HCT116 (cell line): ENCODE results near the gene C10orf90. TPM values are rescaled to one million over a fixed set of nuclear protein-coding genes. Genes with fewer than 3 reads are reported as not detected.

Experiments
- ATAC-seq: fragments of 200-7000 bp; cut with Tn5 transposase; 2 replicates; pipeline ENCODE4 v1.9.1; 2020; ENCODE audit warnings: mild to moderate bottlenecking, moderate library complexity
- BruUV-seq: library from RNA; stranded (reverse); fragments of 400-500 nt; replicated peaks from 2 replicates; lab custom pipeline; 2021; lab: Mats Ljungman, UMichigan
- CTCF ChIA-PET: fragments of 300-600 bp; sonication (Branson Sonifier 250); formaldehyde crosslinking; loops from one replicate; lab custom pipeline; 2021; ENCODE audit warnings: antibody characterized with exemption; lab: Charles Lee
- POLR2A ChIA-PET: fragments of 300-600, 350-600 bp; sonication (Branson Sonifier 250); formaldehyde crosslinking; loops from one replicate; lab custom pipeline; 2021; ENCODE audit warnings: antibody characterized with exemption; lab: Charles Lee
- RAD21 ChIA-PET, 2 experiments: fragments of 300-600 bp; sonication (Branson Sonifier 250); formaldehyde crosslinking; loops; one replicate each; lab custom pipeline; 2023; ENCODE audit warnings: low total read pairs in 2 of 2; ENCODE audit not compliant: uncharacterized antibody in 2 of 2, unreplicated experiment in 2 of 2, low non-redundant PET in 1 of 2; lab: Charles Lee
- DNase-seq: peaks from one replicate; pipeline ENCODE4 v3.0.0-alpha.2; 2010; ENCODE audit warnings: low read depth, low spot score
- H2AFZ ChIP-seq: fragments of 200-600 bp; shearing (Covaris generic), sonication (generic); 2 replicates; pipeline ENCODE4 v1.6.1; 2017; ENCODE audit warnings: low read depth, mixed run types, mixed read lengths, antibody characterized with exemption, low read length; ENCODE audit not compliant: poor library complexity, severe bottlenecking
- H3K27ac ChIP-seq: 2 replicates; pipeline ENCODE4 v1.5.1; 2012; ENCODE audit warnings: low read depth, low read length
- H3K27me3 ChIP-seq: fragments of 200-600 bp; sonication (generic); 2 replicates; pipeline ENCODE4 v1.6.1; 2016; ENCODE audit warnings: mixed run types, low read length, mixed read lengths; ENCODE audit not compliant: insufficient read depth
- H3K36me3 ChIP-seq, 2 experiments: fragments of 200-500 bp in 1 of 2; fragments of 200-600 bp in 1 of 2; sonication (Bioruptor generic) in 1 of 2; sonication (generic) in 1 of 2; 2 replicates each; pipeline versions ENCODE4 v1.5.1 to v1.6.1; 2014 to 2016; ENCODE audit warnings: low read length in 2 of 2, inconsistent platforms in 1 of 2, mixed read lengths in 1 of 2, mixed run types in 1 of 2; ENCODE audit not compliant: insufficient read depth in 2 of 2, control insufficient read depth in 1 of 2
- H3K4me1 ChIP-seq, 2 experiments: fragments of 200-600 bp in 1 of 2; sonication (generic) in 1 of 2; 2 replicates each; pipeline versions ENCODE4 v1.5.1 to v1.6.1; 2012 to 2017; ENCODE audit warnings: low read length in 2 of 2, inconsistent platforms in 1 of 2, mild to moderate bottlenecking in 1 of 2, mixed read lengths in 1 of 2, mixed run types in 1 of 2, moderate library complexity in 1 of 2; ENCODE audit not compliant: insufficient read depth in 2 of 2, control insufficient read depth in 1 of 2
- H3K4me2 ChIP-seq: fragments of 200-600 bp; sonication (generic); 2 replicates; pipeline ENCODE4 v1.6.1; 2017; ENCODE audit warnings: mixed run types, low read length, mixed read lengths
- H3K4me3 ChIP-seq, 2 experiments: fragments of 200-600 bp in 1 of 2; sonication (generic) in 1 of 2; replicated peaks in 1 of 2; 2 replicates each; pipeline ENCODE4 v1.5.1; 2011 to 2016; ENCODE audit warnings: low read length in 2 of 2, control low read depth in 1 of 2, low read depth in 1 of 2, mild to moderate bottlenecking in 1 of 2, mixed read lengths in 1 of 2, mixed run types in 1 of 2
- H3K79me2 ChIP-seq: fragments of 200-600 bp; sonication (generic); 2 replicates; pipeline ENCODE4 v1.6.1; 2017; ENCODE audit warnings: mild to moderate bottlenecking, mixed run types, low read length, moderate library complexity, mixed read lengths; ENCODE audit not compliant: insufficient read depth
- H3K9ac ChIP-seq: fragments of 200-600 bp; sonication (generic); 2 replicates; pipeline ENCODE4 v1.6.1; 2016; ENCODE audit warnings: low read length, mixed read lengths
- H3K9me2 ChIP-seq: fragments of 200-600 bp; sonication (generic), shearing (Covaris generic); 2 replicates; pipeline ENCODE4 v1.6.1; 2017; ENCODE audit warnings: mixed run types, mild to moderate bottlenecking, moderate library complexity; ENCODE audit not compliant: insufficient read depth
- H3K9me3 ChIP-seq, 2 experiments: fragments of 200-500 bp in 1 of 2; fragments of 200-600 bp in 1 of 2; sonication (Bioruptor generic) in 1 of 2; sonication (generic) in 1 of 2; 2 replicates each; pipeline ENCODE4 v1.6.1; 2014 to 2017; ENCODE audit warnings: low read length in 2 of 2, mixed read lengths in 2 of 2, inconsistent platforms in 1 of 2, low read depth in 1 of 2, mild to moderate bottlenecking in 1 of 2, mixed run types in 1 of 2, moderate library complexity in 1 of 2; ENCODE audit not compliant: control insufficient read depth in 1 of 2, insufficient read depth in 1 of 2
- H4K20me1 ChIP-seq: fragments of 200-600 bp; sonication (generic), shearing (Covaris generic); 2 replicates; pipeline ENCODE4 v1.6.1; 2017; ENCODE audit warnings: mixed run types, mild to moderate bottlenecking, moderate library complexity; ENCODE audit not compliant: insufficient read depth
- CBX3 ChIP-seq: IDR thresholded peaks from 2 replicates; pipeline ENCODE4 v1.6.1; 2012; ENCODE audit warnings: low read depth
- EGR1 ChIP-seq: IDR thresholded peaks from 2 replicates; pipeline ENCODE4 v1.6.1; 2012; ENCODE audit warnings: low read depth
- ELF1 ChIP-seq: IDR thresholded peaks from 2 replicates; pipeline ENCODE4 v1.6.1; 2012; ENCODE audit warnings: low read depth, borderline replicate concordance
- EZH2 ChIP-seq: fragments of 200-600 bp; sonication (generic); IDR thresholded peaks from 2 replicates; pipeline ENCODE4 v1.6.1; 2017; ENCODE audit warnings: antibody characterized with exemption, mixed run types
- EZH2phosphoT487 ChIP-seq: fragments of 200-600 bp; IDR thresholded peaks from 2 replicates; pipeline ENCODE4 v1.6.1; 2018; ENCODE audit warnings: antibody characterized with exemption, borderline replicate concordance
- FOSL1 ChIP-seq: IDR thresholded peaks from 2 replicates; pipeline ENCODE4 v1.6.1; 2012; ENCODE audit warnings: low read depth
- JUND ChIP-seq: IDR thresholded peaks from 2 replicates; pipeline ENCODE4 v1.6.1; 2012
- POLR2A ChIP-seq: IDR thresholded peaks from 2 replicates; pipeline ENCODE4 v1.7.0; 2011; ENCODE audit warnings: borderline replicate concordance; ENCODE audit not compliant: insufficient read depth, insufficient read length; ENCODE audit errors: extremely low read depth
- POLR2AphosphoS5 ChIP-seq: IDR thresholded peaks from 2 replicates; pipeline ENCODE4 v1.6.1; 2011; ENCODE audit warnings: mild to moderate bottlenecking, low read depth, low read length, moderate library complexity
- RAD21 ChIP-seq: IDR thresholded peaks from 2 replicates; pipeline ENCODE4 v1.6.1; 2012; ENCODE audit warnings: low read depth, mild to moderate bottlenecking
- REST ChIP-seq: IDR thresholded peaks from 2 replicates; pipeline ENCODE4 v1.6.1; 2012; ENCODE audit warnings: low read depth
- SIN3A ChIP-seq: IDR thresholded peaks from 2 replicates; pipeline ENCODE4 v1.6.1; 2012; ENCODE audit warnings: low read depth
- SP1 ChIP-seq: IDR thresholded peaks from 2 replicates; pipeline ENCODE4 v1.6.1; 2012; ENCODE audit warnings: low read depth
- SRF ChIP-seq: IDR thresholded peaks from 2 replicates; pipeline ENCODE4 v1.6.1; 2012; ENCODE audit warnings: low read depth
- TCF7L2 ChIP-seq: IDR thresholded peaks from 2 replicates; pipeline ENCODE4 v1.7.0; 2011; ENCODE audit warnings: borderline replicate concordance, inconsistent platforms; ENCODE audit not compliant: insufficient read depth, insufficient read length; ENCODE audit errors: extremely low read depth
- YY1 ChIP-seq: IDR thresholded peaks from 2 replicates; pipeline ENCODE4 v1.6.1; 2011; ENCODE audit warnings: low read length, low read depth, moderate library complexity, mild to moderate bottlenecking; ENCODE audit not compliant: insufficient replicate concordance; ENCODE audit errors: extremely low read depth
- ZBTB33 ChIP-seq: IDR thresholded peaks from 2 replicates; pipeline ENCODE4 v1.6.1; 2011; ENCODE audit warnings: mild to moderate bottlenecking, low read length, moderate library complexity; ENCODE audit not compliant: insufficient replicate concordance; ENCODE audit errors: extremely low read depth
- ZFX ChIP-seq: fragments of 450-650 bp; IDR thresholded peaks from 2 replicates; pipeline ENCODE4 v1.6.1; 2017
- ZNF274 ChIP-seq: fragments of 200-500 bp; sonication (Bioruptor generic); IDR thresholded peaks from 2 replicates; pipeline ENCODE4 v1.6.1; 2014; ENCODE audit warnings: mild to moderate bottlenecking, low read depth, low read length, inconsistent platforms
- intact Hi-C: fragments of 100-400 bp; cut with micrococcal nuclease; formaldehyde crosslinking; loops from 2 replicates; pipeline ENCODE4 v1.10.0; 2022
- total RNA-seq: library from RNA; stranded (reverse); gene quantifications from one replicate; pipeline ENCODE4 v1.2.1, GENCODE V29; 2021; ENCODE audit not compliant: unreplicated experiment
- TF ChIP-seq, protein P1 (sequence below): IDR thresholded peaks from 2 replicates; pipeline ENCODE4 v1.6.1; 2012

Gene C10orf90
- total RNA-seq, 1 experiment from 2014 or later, result not detected

DNA sequence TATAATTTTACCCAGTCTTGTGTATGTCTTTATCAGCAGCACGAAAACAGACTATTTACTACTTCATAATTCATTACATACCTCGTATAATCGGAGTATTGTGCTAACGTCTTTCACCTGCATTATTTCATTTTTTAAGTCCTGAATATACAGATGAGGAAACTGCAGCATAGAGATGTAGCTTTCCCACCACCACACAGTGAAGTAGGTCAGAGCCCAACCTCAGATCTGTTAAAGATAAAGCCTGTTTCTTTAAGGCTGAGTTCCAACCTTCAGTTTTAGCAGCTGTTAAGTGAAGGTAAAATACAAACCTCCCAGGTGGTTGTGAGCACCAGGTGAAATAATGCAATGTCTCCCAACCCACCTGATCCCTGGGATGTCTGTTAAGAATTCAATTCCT lies 280.2 kb downstream of the C10orf90 start:
- ATAC-seq, result no peak
- ChIA-PET POLR2A (no interaction called here), CTCF (no interaction called here), RAD21 (no interaction called here)
- Histone ChIP-seq H3K27ac (no peak overlapping the region), H3K4me3 (no peak overlapping the region), H3K79me2 (no peaks in the 10 kb centered on the region), H3K36me3 (no peaks in the 10 kb centered on the region), H3K9ac (no peak overlapping the region), H3K27me3 (peaks cover 37% of the 10 kb centered on the region; the same call in 1 of the 2 replicates), H2AFZ (no peak overlapping the region), H3K4me1 (no peaks in the 10 kb centered on the region), H3K9me3 (no peaks in the 10 kb centered on the region), H3K9me2 (no peaks in the 10 kb centered on the region), H3K4me2 (no peak overlapping the region), H4K20me1 (no peaks in the 10 kb centered on the region)
- BruUV-seq, result no TSS peak
- TF ChIP-seq JUND, result no peak
- TF ChIP-seq ELF1, result no peak
- TF ChIP-seq EZH2phosphoT487, result no peak
- TF ChIP-seq CBX3, result no peak
- no peak for TF ChIP-seq ZBTB33
- no peak for TF ChIP-seq ZNF274
- TF ChIP-seq SP1, result no peak
- no peak for TF ChIP-seq ZFX
- TF ChIP-seq EZH2, result no peak
- TF ChIP-seq TCF7L2, result no peak
- no peak for TF ChIP-seq REST
- TF ChIP-seq FOSL1, result no peak
- TF ChIP-seq YY1, result no peak
- TF ChIP-seq, protein P1, sequence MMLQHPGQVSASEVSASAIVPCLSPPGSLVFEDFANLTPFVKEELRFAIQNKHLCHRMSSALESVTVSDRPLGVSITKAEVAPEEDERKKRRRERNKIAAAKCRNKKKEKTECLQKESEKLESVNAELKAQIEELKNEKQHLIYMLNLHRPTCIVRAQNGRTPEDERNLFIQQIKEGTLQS, result no peak
- no peak for TF ChIP-seq RAD21
- TF ChIP-seq POLR2A, result no peak
- no peak for TF ChIP-seq SIN3A
- TF ChIP-seq SRF, result no peak
- no peak for TF ChIP-seq EGR1
- no peak for TF ChIP-seq POLR2AphosphoS5
- no peak for DNase-seq
- intact Hi-C loops, result no loop called here
